SK-N-SH (cell line): ENCODE measurements around the gene TMEM38A. TPM values are rescaled to one million over a fixed set of nuclear protein-coding genes. Genes with fewer than 3 reads are reported as not detected.

Source experiments
- CTCF ChIA-PET: fragments of 300-600, 350-600 bp; formaldehyde crosslinking; extraction: SDS; loops from one replicate; lab custom pipeline; 2021; lab: Yijun Ruan, JAX
- POLR2A ChIA-PET: fragments of 350-600 bp; sonication (Branson Sonifier 250); formaldehyde crosslinking; extraction: SDS; loops from one replicate; lab custom pipeline; 2020; ENCODE audit warnings: antibody characterized with exemption, inconsistent platforms; lab: Yijun Ruan, JAX
- DNase-seq: peaks from one replicate; pipeline ENCODE4 v3.0.0; 2012
- H2AFZ ChIP-seq: fragments of 200-600 bp; sonication (generic); 2 replicates; pipeline ENCODE4 v1.8.1; 2016; ENCODE audit warnings: antibody characterized with exemption, mild to moderate bottlenecking, low read depth
- H3F3A ChIP-seq: fragments of 200-600 bp; sonication (generic); replicated peaks from 2 replicates; pipeline ENCODE3; 2016; ENCODE audit warnings: antibody characterized with exemption, mild to moderate bottlenecking; ENCODE audit not compliant: insufficient read depth
- H3K27ac ChIP-seq, 2 experiments: fragments of 200-500 bp in 1 of 2; fragments of 200-600 bp in 1 of 2; sonication (Bioruptor generic) in 1 of 2; sonication (generic), shearing (Covaris generic) in 1 of 2; 2 replicates each; pipeline versions ENCODE4 v1.5.1 to v1.6.1; 2014 to 2016; ENCODE audit warnings: low read depth in 2 of 2, inconsistent platforms in 1 of 2, low read length in 1 of 2, mild to moderate bottlenecking in 1 of 2, mixed read lengths in 1 of 2
- H3K27me3 ChIP-seq: fragments of 200-600 bp; sonication (generic), shearing (Covaris generic); 2 replicates; pipeline ENCODE4 v1.6.1; 2016; ENCODE audit warnings: mixed run types; ENCODE audit not compliant: insufficient read depth
- H3K36me3 ChIP-seq, 2 experiments: fragments of 200-500 bp in 1 of 2; fragments of 200-600 bp in 1 of 2; sonication (Bioruptor generic) in 1 of 2; sonication (generic) in 1 of 2; replicated peaks in 1 of 2; 2 replicates each; pipeline versions ENCODE3 to v1.5.1; 2014 to 2016; ENCODE audit warnings: low read length in 1 of 2, mild to moderate bottlenecking in 1 of 2; ENCODE audit not compliant: insufficient read depth in 2 of 2, control insufficient read depth in 1 of 2
- H3K4me1 ChIP-seq, 2 experiments: fragments of 200-500 bp in 1 of 2; fragments of 200-600 bp in 1 of 2; sonication (Bioruptor generic) in 1 of 2; sonication (generic), shearing (Covaris generic) in 1 of 2; 2 replicates each; pipeline versions ENCODE4 v1.5.1 to v1.6.1; 2014 to 2016; ENCODE audit warnings: low read depth in 1 of 2, low read length in 1 of 2, mixed run types in 1 of 2; ENCODE audit not compliant: insufficient read depth in 2 of 2, control insufficient read depth in 1 of 2
- H3K4me2 ChIP-seq: fragments of 200-600 bp; sonication (generic), shearing (Covaris generic); 2 replicates; pipeline ENCODE4 v1.6.1; 2017; ENCODE audit warnings: mixed run types
- H3K4me3 ChIP-seq, 2 experiments: fragments of 200-500 bp in 1 of 2; fragments of 200-600 bp in 1 of 2; sonication (Bioruptor generic) in 1 of 2; sonication (generic), shearing (Covaris generic) in 1 of 2; 2 replicates each; pipeline versions ENCODE4 v1.5.1 to v1.8.1; 2014 to 2016; ENCODE audit warnings: low read depth in 2 of 2, inconsistent platforms in 1 of 2, low read length in 1 of 2, mild to moderate bottlenecking in 1 of 2, mixed read lengths in 1 of 2, moderate library complexity in 1 of 2
- H3K79me2 ChIP-seq: fragments of 200-600 bp; sonication (generic); 2 replicates; pipeline ENCODE4 v1.8.1; 2017; ENCODE audit warnings: mild to moderate bottlenecking; ENCODE audit not compliant: insufficient read depth
- H3K9ac ChIP-seq: fragments of 200-600 bp; sonication (generic); 2 replicates; pipeline ENCODE4 v1.6.1; 2017; ENCODE audit warnings: mixed run types
- H3K9me2 ChIP-seq: fragments of 200-600 bp; sonication (generic); 2 replicates; pipeline ENCODE4 v1.6.1; 2017; ENCODE audit warnings: mixed run types
- H3K9me3 ChIP-seq: fragments of 200-600 bp; sonication (generic); 2 replicates; pipeline ENCODE4 v1.6.1; 2017; ENCODE audit warnings: mixed run types, mild to moderate bottlenecking, moderate library complexity
- H4K20me1 ChIP-seq: fragments of 200-600 bp; sonication (generic); 2 replicates; pipeline ENCODE4 v1.6.1; 2017; ENCODE audit warnings: mild to moderate bottlenecking, mixed run types; ENCODE audit not compliant: insufficient read depth
- CHD2 ChIP-seq: fragments of 150-350 bp; IDR thresholded peaks from 2 replicates; pipeline ENCODE4 v1.6.1; 2018; ENCODE audit warnings: low read length; ENCODE audit not compliant: partially characterized antibody
- ELF1 ChIP-seq: IDR thresholded peaks from 2 replicates; pipeline ENCODE4 v1.4.0; 2012
- EP300 ChIP-seq, 2 experiments: IDR thresholded peaks; 2 replicates each; pipeline versions ENCODE4 v1.4.0 to v1.6.1; 2012; ENCODE audit warnings: borderline replicate concordance in 1 of 2, low read depth in 1 of 2, low read length in 1 of 2
- FOXJ3 ChIP-seq: sonication (generic); formaldehyde crosslinking; IDR thresholded peaks from 2 replicates; pipeline ENCODE4 v1.5.1; 2020; ENCODE audit warnings: mild to moderate bottlenecking, missing genetic modification reagents
- FOXM1 ChIP-seq: IDR thresholded peaks from 2 replicates; pipeline ENCODE4 v1.4.0; 2012; ENCODE audit warnings: low read depth, mild to moderate bottlenecking
- GABPA ChIP-seq: IDR thresholded peaks from 2 replicates; pipeline ENCODE4 v1.4.0; 2012; ENCODE audit warnings: low read depth, mild to moderate bottlenecking
- MXI1 ChIP-seq: IDR thresholded peaks from 2 replicates; pipeline ENCODE4 v1.6.1; 2012; ENCODE audit warnings: mild to moderate bottlenecking, low read depth, low read length, improper control_type of control experiment
- NFIC ChIP-seq: IDR thresholded peaks from 2 replicates; pipeline ENCODE4 v1.4.0; 2012; ENCODE audit warnings: borderline replicate concordance
- NRF1 ChIP-seq: IDR thresholded peaks from 2 replicates; pipeline ENCODE4 v1.6.1; 2012; ENCODE audit warnings: low read depth, mild to moderate bottlenecking, low read length
- POLR2AphosphoS5 ChIP-seq: IDR thresholded peaks from 2 replicates; pipeline ENCODE4 v1.6.1; 2012; ENCODE audit warnings: low read depth, low read length
- RAD21 ChIP-seq: IDR thresholded peaks from 2 replicates; pipeline ENCODE4 v1.6.1; 2012; ENCODE audit warnings: mild to moderate bottlenecking, low read length
- RFX5 ChIP-seq: IDR thresholded peaks from 2 replicates; pipeline ENCODE4 v1.6.1; 2012; ENCODE audit warnings: mild to moderate bottlenecking, improper control_type of control experiment, low read length
- SMC3 ChIP-seq: IDR thresholded peaks from 2 replicates; pipeline ENCODE4 v1.6.1; 2012; ENCODE audit warnings: low read depth, low read length, improper control_type of control experiment
- TAF1 ChIP-seq: IDR thresholded peaks from 2 replicates; pipeline ENCODE4 v1.6.1; 2012; ENCODE audit warnings: low read depth, mild to moderate bottlenecking, low read length, moderate library complexity, borderline replicate concordance
- TEAD4 ChIP-seq: IDR thresholded peaks from 2 replicates; pipeline ENCODE4 v1.4.0; 2012; ENCODE audit warnings: mild to moderate bottlenecking, borderline replicate concordance; ENCODE audit not compliant: insufficient read depth
- YY1 ChIP-seq: IDR thresholded peaks from 2 replicates; pipeline ENCODE4 v1.4.0; 2012; ENCODE audit warnings: low read depth, mild to moderate bottlenecking
- WGBS: methylation state at CpG from one replicate; pipeline ENCODE4 v1.1.6; 2017; ENCODE audit warnings: low lambda C conversion rate; 5-methylcytosine and 5-hydroxymethylcytosine counted together
- polyA plus RNA-seq, 3 experiments: library from polyadenylated mRNA; depleted of rRNA; stranded (reverse); fragments of >200 nt; gene quantifications; 2 replicates each; pipeline ENCODE4 v1.2.3, GENCODE V29; 2012
- TF ChIP-seq, protein P1 (sequence below): IDR thresholded peaks from 2 replicates; pipeline ENCODE4 v1.4.0; 2012; ENCODE audit warnings: low read depth, borderline replicate concordance
- TF ChIP-seq, protein P2 (sequence below): fragments of 150-350 bp; IDR thresholded peaks from 2 replicates; pipeline ENCODE4 v1.6.1; 2017; ENCODE audit warnings: antibody characterized with exemption, low read length, low read depth, borderline replicate concordance
- TF ChIP-seq, protein P3 (sequence below): IDR thresholded peaks from 2 replicates; pipeline ENCODE4; 2012
- TF ChIP-seq, protein P4 (sequence below): IDR thresholded peaks from 2 replicates; pipeline ENCODE4 v1.6.1; 2012; ENCODE audit warnings: mild to moderate bottlenecking, low read depth, low read length, moderate library complexity
- TF ChIP-seq, protein P5 (sequence below): IDR thresholded peaks from 2 replicates; pipeline ENCODE4 v1.4.0; 2012; ENCODE audit warnings: low read depth, borderline replicate concordance

Gene TMEM38A
- polyA plus RNA-seq, 1 of the 3 experiments (the other 2 are of a cell fraction): 3.3 TPM

DNA sequence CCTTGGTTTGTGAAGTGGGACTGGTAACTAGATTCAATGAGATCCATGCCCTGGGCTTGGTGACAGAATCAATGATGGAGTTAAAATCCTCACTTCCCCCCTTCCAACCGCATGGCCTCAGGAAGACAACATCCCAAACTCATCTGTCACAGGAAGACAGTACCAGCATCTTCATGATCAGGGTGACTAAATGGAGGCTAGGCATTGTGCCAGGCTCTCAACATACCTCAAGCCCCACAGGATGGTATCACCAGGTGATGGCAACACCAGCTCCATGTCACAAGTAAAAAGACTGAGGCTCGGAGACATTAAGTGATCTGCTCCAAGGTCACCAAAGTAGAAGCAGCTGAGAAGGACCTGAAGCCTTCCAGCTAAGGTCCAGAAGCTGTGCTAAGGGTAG, 47.1 kb upstream of the TMEM38A start:
- Histone ChIP-seq H4K20me1 (peaks cover 99% of the 10 kb centered on the region), H3K9me2 (no peaks in the 10 kb centered on the region), H3K79me2 (peaks cover 100% of the 10 kb centered on the region), H3K4me3 (no peak overlapping the region), H2AFZ (no peak overlapping the region), H3K27me3 (no peaks in the 10 kb centered on the region), H3K27ac (no peak overlapping the region), H3K9me3 (no peaks in the 10 kb centered on the region), H3K9ac (no peak overlapping the region), H3F3A (no peaks in the 10 kb centered on the region), H3K4me2 (no peak overlapping the region), H3K36me3 (no peaks in the 10 kb centered on the region)
- no peak for DNase-seq
- 90% methylated on average over 2 of the region's 2 CpGs for WGBS
- ChIA-PET CTCF (interaction anchor here (0.6 to 1.1 kb wide), 2 partner anchors 14 to 40 kb away, joined by 3 read pairs; partner anchors contain the start of gene MED26), POLR2A (interaction anchor here (0.6 kb wide), 1 partner anchor 47 kb away, joined by 3 read pairs; the partner anchor contains the start of gene TMEM38A)
- TF ChIP-seq YY1 (no peak), POLR2AphosphoS5 (no peak), FOXM1 (no peak), RAD21 (no peak), CHD2 (no peak), EP300 (IDR thresholded peaks at IDR 0.05; ENCODE audit: borderline replicate concordance in 1 of 2, low read depth in 1 of 2, low read length in 1 of 2) (no peak)
- TF ChIP-seq, protein P1, sequence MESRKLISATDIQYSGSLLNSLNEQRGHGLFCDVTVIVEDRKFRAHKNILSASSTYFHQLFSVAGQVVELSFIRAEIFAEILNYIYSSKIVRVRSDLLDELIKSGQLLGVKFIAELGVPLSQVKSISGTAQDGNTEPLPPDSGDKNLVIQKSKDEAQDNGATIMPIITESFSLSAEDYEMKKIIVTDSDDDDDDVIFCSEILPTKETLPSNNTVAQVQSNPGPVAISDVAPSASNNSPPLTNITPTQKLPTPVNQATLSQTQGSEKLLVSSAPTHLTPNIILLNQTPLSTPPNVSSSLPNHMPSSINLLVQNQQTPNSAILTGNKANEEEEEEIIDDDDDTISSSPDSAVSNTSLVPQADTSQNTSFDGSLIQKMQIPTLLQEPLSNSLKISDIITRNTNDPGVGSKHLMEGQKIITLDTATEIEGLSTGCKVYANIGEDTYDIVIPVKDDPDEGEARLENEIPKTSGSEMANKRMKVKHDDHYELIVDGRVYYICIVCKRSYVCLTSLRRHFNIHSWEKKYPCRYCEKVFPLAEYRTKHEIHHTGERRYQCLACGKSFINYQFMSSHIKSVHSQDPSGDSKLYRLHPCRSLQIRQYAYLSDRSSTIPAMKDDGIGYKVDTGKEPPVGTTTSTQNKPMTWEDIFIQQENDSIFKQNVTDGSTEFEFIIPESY: no peak
- TF ChIP-seq, protein P2, sequence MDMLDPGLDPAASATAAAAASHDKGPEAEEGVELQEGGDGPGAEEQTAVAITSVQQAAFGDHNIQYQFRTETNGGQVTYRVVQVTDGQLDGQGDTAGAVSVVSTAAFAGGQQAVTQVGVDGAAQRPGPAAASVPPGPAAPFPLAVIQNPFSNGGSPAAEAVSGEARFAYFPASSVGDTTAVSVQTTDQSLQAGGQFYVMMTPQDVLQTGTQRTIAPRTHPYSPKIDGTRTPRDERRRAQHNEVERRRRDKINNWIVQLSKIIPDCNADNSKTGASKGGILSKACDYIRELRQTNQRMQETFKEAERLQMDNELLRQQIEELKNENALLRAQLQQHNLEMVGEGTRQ: no peak
- TF ChIP-seq, protein P3, sequence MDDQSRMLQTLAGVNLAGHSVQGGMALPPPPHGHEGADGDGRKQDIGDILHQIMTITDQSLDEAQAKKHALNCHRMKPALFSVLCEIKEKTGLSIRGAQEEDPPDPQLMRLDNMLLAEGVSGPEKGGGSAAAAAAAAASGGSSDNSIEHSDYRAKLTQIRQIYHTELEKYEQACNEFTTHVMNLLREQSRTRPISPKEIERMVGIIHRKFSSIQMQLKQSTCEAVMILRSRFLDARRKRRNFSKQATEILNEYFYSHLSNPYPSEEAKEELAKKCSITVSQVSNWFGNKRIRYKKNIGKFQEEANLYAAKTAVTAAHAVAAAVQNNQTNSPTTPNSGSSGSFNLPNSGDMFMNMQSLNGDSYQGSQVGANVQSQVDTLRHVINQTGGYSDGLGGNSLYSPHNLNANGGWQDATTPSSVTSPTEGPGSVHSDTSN: no peak
- TF ChIP-seq, all 33 proteins: peak for 0
- peaks cover 0 to 8% of the 10 kb centered on the region in 2 experiments; a peak in 2 of 4 replicates for H3K4me1 ChIP-seq

DNA sequence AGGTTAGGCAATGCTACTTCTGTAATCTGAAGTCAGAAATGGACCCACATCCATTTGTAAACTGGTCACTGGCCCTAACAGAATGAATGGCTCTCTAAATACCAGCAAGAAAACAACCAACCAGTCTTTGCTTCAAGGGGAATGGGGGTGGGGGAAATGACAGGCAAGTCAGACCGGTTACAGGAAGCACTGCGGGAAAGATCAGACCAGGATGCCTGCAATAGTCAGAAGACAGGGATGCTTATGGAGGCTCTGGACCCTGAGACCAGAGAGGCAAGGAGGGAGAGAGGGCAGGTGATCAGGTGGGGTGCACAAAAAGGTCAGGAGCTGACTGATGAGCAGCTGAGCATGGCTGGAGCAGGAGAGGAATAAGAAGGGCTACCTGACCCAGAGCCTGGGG, 46.0 kb upstream of the TMEM38A start:
- no peaks in the 10 kb centered on the region for H3F3A ChIP-seq
- H3K27ac ChIP-seq: no peak overlapping the region
- no peaks in the 10 kb centered on the region for H3K36me3 ChIP-seq
- no peak overlapping the region for H2AFZ ChIP-seq
- H3K9me3 ChIP-seq: no peaks in the 10 kb centered on the region
- 87% methylated on average over 2 of the region's 2 CpGs for WGBS
- peaks cover 100% of the 10 kb centered on the region for H3K79me2 ChIP-seq
- H3K9me2 ChIP-seq: no peaks in the 10 kb centered on the region
- CTCF ChIA-PET: interaction anchor here (1.1 kb wide), 1 partner anchor 13 kb away, joined by 3 read pairs; the partner anchor contains the start of gene MED26
- no peak for DNase-seq
- TF ChIP-seq, protein P4, sequence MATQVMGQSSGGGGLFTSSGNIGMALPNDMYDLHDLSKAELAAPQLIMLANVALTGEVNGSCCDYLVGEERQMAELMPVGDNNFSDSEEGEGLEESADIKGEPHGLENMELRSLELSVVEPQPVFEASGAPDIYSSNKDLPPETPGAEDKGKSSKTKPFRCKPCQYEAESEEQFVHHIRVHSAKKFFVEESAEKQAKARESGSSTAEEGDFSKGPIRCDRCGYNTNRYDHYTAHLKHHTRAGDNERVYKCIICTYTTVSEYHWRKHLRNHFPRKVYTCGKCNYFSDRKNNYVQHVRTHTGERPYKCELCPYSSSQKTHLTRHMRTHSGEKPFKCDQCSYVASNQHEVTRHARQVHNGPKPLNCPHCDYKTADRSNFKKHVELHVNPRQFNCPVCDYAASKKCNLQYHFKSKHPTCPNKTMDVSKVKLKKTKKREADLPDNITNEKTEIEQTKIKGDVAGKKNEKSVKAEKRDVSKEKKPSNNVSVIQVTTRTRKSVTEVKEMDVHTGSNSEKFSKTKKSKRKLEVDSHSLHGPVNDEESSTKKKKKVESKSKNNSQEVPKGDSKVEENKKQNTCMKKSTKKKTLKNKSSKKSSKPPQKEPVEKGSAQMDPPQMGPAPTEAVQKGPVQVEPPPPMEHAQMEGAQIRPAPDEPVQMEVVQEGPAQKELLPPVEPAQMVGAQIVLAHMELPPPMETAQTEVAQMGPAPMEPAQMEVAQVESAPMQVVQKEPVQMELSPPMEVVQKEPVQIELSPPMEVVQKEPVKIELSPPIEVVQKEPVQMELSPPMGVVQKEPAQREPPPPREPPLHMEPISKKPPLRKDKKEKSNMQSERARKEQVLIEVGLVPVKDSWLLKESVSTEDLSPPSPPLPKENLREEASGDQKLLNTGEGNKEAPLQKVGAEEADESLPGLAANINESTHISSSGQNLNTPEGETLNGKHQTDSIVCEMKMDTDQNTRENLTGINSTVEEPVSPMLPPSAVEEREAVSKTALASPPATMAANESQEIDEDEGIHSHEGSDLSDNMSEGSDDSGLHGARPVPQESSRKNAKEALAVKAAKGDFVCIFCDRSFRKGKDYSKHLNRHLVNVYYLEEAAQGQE: no peak
- TF ChIP-seq NFIC (no peak), RFX5 (no peak), SMC3 (no peak), EP300 (IDR thresholded peaks at IDR 0.05; ENCODE audit: borderline replicate concordance in 1 of 2, low read depth in 1 of 2, low read length in 1 of 2) (no peak), TEAD4 (no peak), TAF1 (no peak), NRF1 (no peak), MXI1 (no peak), ELF1 (no peak), GABPA (no peak), FOXJ3 (no peak)
- TF ChIP-seq, protein P5, sequence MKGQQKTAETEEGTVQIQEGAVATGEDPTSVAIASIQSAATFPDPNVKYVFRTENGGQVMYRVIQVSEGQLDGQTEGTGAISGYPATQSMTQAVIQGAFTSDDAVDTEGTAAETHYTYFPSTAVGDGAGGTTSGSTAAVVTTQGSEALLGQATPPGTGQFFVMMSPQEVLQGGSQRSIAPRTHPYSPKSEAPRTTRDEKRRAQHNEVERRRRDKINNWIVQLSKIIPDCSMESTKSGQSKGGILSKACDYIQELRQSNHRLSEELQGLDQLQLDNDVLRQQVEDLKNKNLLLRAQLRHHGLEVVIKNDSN: no peak
- TF ChIP-seq, all 33 proteins: peak for 0
- no peak overlapping the region for H3K4me3 ChIP-seq
- POLR2A ChIA-PET: no interaction called here
- H4K20me1 ChIP-seq: peaks cover 99% of the 10 kb centered on the region
- H3K27me3 ChIP-seq: no peaks in the 10 kb centered on the region
- H3K9ac ChIP-seq: no peak overlapping the region
- peaks cover 0 to 19% of the 10 kb centered on the region in 2 experiments; a peak in 2 of 4 replicates for H3K4me1 ChIP-seq
- no peak overlapping the region for H3K4me2 ChIP-seq
